GM19324 (cell line): Measurements from ENCODE around the gene COX14.

Experiments
- ATAC-seq: cut with Tn5 transposase; IDR thresholded peaks from one replicate; pipeline ENCODE4 v1.9.1; 2021; ENCODE audit warnings: mild to moderate bottlenecking, moderate library complexity; ENCODE audit not compliant: unreplicated experiment, low FRiP score

The COX14 gene

GRCh38 chr12:50084775-50085614, 27.0 kb upstream of the COX14 start, which contains the start of gene SMARCD1:
Gene SMARCD1, plus strand, starts transcription at chr12:50085342. Its CDS starts 28 bp downstream, at chr12:50085370.
- ATAC-seq = peak; percentile 89

- ATAC-seq = no peak
Measured at GRCh38 chr12:50085615-50086072, 26.4 kb upstream of the COX14 start.

- no peak for ATAC-seq
Measured at GRCh38 chr12:50086148-50086547, 25.9 kb upstream of the COX14 start.

GRCh38 chr12:50087151-50087550, 24.9 kb upstream of the COX14 start:
- ATAC-seq = no peak

- ATAC-seq = no peak
Measured at GRCh38 chr12:50087995-50088394, 24.0 kb upstream of the COX14 start.

GRCh38 chr12:50088577-50089335, 23.3 kb upstream of the COX14 start:
- ATAC-seq = no peak

GRCh38 chr12:50089730-50090129, 22.3 kb upstream of the COX14 start:
- no peak for ATAC-seq

- ATAC-seq = no peak
Measured at GRCh38 chr12:50090391-50090790, 21.6 kb upstream of the COX14 start.

- ATAC-seq = no peak
Measured at GRCh38 chr12:50097952-50098351, 14.1 kb upstream of the COX14 start.

GRCh38 chr12:50099302-50100008, 12.6 kb upstream of the COX14 start:
- ATAC-seq = no peak

- no peak for ATAC-seq
Measured at GRCh38 chr12:50100561-50100960, 11.5 kb upstream of the COX14 start.

GRCh38 chr12:50101663-50102062, 10.4 kb upstream of the COX14 start:
- ATAC-seq = no peak

GRCh38 chr12:50102131-50102531, 9.9 kb upstream of the COX14 start:
- no peak for ATAC-seq

GRCh38 chr12:50102646-50103309, 9.3 kb upstream of the COX14 start:
- ATAC-seq = no peak

- ATAC-seq = no peak
Measured at GRCh38 chr12:50103351-50103750, 8.7 kb upstream of the COX14 start.

- no peak for ATAC-seq
Measured at GRCh38 chr12:50103767-50104321, 8.2 kb upstream of the COX14 start, which contains the start of gene GPD1. Gene GPD1, plus strand, starts transcription at chr12:50104008. Its CDS starts 43 bp downstream, at chr12:50104051.

GRCh38 chr12:50104417-50105366, 7.3 kb upstream of the COX14 start:
- no peak for ATAC-seq

GRCh38 chr12:50105913-50106450, 6.1 kb upstream of the COX14 start:
- ATAC-seq = no peak

- ATAC-seq = no peak
Measured at GRCh38 chr12:50106907-50107306, 5.1 kb upstream of the COX14 start.
